ENCODE data around the gene CCR5AS.
"Not testable (repeated sequence)": the region's sequence is repeated elsewhere in the genome, so short reads cannot be mapped to it uniquely, and the experiment has no call there.

The CCR5AS gene

DNA sequence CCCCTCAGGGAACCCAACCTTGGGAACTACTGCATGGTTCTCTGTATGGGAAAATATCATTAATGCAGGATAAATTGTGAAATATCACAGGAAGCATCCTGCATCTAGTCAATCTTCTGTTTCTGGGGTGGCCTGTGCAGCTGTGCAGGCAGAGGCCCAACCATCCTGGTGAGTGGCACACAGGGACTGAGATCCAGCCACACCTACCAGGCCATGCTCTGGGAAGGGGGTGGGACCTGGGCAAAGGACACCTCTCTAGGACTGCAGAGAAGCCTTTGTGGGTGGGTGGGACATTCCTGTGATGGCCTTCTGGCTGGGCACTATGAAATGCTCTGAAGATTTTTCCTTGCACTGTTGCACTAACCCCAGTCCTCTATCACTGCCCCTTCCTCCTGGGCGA, 27.0 kb upstream of the CCR5AS start:
- no peaks in the 10 kb centered on the region for H3K27me3 ChIP-seq
- no peaks in the 10 kb centered on the region for H3K9me3 ChIP-seq
- H3K4me3 ChIP-seq, result no peak overlapping the region
- TF ChIP-seq POLR2A (IDR thresholded peaks at IDR 0.05), result no peak
- TF ChIP-seq, protein P1, sequence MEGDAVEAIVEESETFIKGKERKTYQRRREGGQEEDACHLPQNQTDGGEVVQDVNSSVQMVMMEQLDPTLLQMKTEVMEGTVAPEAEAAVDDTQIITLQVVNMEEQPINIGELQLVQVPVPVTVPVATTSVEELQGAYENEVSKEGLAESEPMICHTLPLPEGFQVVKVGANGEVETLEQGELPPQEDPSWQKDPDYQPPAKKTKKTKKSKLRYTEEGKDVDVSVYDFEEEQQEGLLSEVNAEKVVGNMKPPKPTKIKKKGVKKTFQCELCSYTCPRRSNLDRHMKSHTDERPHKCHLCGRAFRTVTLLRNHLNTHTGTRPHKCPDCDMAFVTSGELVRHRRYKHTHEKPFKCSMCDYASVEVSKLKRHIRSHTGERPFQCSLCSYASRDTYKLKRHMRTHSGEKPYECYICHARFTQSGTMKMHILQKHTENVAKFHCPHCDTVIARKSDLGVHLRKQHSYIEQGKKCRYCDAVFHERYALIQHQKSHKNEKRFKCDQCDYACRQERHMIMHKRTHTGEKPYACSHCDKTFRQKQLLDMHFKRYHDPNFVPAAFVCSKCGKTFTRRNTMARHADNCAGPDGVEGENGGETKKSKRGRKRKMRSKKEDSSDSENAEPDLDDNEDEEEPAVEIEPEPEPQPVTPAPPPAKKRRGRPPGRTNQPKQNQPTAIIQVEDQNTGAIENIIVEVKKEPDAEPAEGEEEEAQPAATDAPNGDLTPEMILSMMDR (IDR thresholded peaks at IDR 0.05), result no peak
- no peaks in the 10 kb centered on the region for H3K36me3 ChIP-seq
- no peaks in the 10 kb centered on the region for H3K4me1 ChIP-seq
- H3K27ac ChIP-seq, result no peak overlapping the region
- no peak for DNase-seq
- intact Hi-C loops (cut with DNase I; ENCODE audit: low total_unique reads), result no loop called here

DNA sequence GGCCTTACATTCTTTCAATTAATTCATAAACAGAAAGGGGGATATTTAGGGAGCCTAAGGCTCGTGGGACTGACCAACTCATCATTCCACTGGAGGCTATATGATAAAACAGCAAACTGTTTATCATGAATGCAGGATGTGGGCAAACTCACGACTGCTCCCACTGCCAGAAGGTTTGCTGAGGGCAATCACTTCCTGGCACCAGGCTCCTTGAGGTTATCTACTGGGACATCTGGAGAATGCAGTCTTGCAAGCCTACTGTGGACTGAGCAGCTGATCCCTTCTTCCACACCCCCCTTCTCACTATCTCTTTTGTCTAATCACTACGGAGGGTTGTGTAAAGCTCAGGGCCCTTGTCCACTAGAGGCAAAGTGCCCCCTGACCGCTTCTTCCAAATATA, 26.3 kb upstream of the CCR5AS start:
- H3K4me1 ChIP-seq; intact Hi-C loops (cut with DNase I; ENCODE audit: low total_unique reads); H3K27me3 ChIP-seq; H3K27ac ChIP-seq; DNase-seq; H3K4me3 ChIP-seq; H3K9me3 ChIP-seq; H3K36me3 ChIP-seq: not testable (repeated sequence)

DNA sequence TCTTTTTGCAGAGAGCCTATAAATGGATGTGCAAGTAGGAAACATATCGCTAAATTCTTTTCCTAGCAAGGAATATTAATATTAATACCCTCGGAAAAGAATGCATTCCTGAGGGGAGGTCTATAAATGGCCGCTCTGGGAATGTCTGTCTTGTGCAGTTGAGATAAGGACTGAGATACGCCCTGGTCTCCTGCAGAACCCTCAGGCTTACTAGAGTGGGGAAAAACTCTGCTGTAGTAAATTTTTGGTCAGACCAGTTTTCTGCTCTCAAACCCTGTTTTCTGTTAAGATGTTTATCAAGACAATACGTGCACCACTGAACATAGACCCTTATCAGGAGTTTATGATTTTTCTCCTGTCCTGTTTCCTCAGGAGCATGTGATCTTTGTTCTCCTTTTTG, 25.0 kb upstream of the CCR5AS start:
- not testable (repeated sequence) for H3K9me3 ChIP-seq

DNA sequence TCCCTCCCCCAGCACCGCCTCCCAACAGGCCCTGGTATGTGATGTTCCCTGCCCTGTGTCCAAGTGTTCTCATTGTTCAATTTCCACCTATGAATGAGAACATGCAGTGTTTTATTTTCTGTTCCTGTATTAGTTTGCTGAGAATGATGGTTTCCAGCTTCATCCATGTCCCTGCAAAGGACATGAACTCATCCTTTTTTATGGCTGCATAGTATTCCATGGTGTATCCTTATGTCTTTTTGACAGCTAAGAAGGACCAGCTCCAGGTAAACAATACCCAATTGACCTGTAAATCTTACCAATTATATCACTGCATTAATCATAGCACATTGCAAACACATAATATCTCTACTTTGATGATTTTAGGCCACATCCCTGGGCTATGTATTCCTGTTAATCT, 24.0 kb upstream of the CCR5AS start:
- H3K27me3 ChIP-seq; H3K27ac ChIP-seq; H3K9me3 ChIP-seq; H3K4me3 ChIP-seq; DNase-seq; H3K4me1 ChIP-seq; intact Hi-C loops (cut with DNase I; ENCODE audit: low total_unique reads); H3K36me3 ChIP-seq: not testable (repeated sequence)

More for the DNA sequence above, 25.0 kb upstream of the CCR5AS start:
- H3K4me3 ChIP-seq; H3K27me3 ChIP-seq; intact Hi-C loops (cut with DNase I; ENCODE audit: low total_unique reads); DNase-seq; H3K27ac ChIP-seq; H3K4me1 ChIP-seq; H3K36me3 ChIP-seq: not testable (repeated sequence)

DNA sequence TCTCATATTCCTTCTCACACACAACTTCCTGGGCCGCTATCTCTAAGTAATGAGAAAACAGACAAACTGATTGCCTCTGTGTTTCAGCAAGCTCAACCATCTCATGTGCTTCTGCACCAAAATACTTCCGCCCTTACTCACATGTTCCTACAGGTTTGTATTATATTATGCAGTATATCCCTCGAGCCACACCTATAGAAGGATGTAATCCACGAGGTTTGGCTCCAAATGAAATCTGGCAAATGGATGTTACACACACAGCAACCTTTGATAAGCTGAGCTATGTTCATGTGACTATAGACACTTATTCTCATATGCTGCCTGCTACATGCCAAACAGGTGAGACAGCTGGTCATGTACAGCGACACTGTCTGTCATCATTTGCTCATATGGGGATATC, 22.8 kb upstream of the CCR5AS start:
- TF ChIP-seq, protein P1 (IDR thresholded peaks at IDR 0.05), result no peak
- TF ChIP-seq POLR2A (IDR thresholded peaks at IDR 0.05), result no peak

DNA sequence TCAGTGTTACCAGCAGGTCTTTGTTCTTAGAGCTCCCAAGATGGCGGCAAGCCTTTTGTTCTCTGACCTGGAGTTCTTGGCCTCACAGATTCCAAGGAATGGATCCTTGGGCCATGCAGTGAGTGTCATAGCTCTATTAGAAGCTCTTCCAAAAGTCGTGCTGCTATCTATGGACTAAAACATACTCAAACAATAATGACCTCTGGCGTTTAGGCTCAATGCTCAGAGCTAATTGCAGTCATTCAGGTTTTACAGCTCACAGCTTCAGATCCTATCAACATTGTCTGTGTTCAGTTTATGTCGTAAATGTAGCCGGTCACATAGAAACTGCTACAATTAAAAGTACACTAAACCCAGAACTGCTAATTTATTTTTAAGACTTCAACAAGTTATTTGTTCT, 22.4 kb upstream of the CCR5AS start:
- TF ChIP-seq POLR2A (IDR thresholded peaks at IDR 0.05), result no peak
- TF ChIP-seq, protein P1 (IDR thresholded peaks at IDR 0.05), result no peak
- Histone ChIP-seq H3K36me3 (no peaks in the 10 kb centered on the region), H3K9me3 (no peaks in the 10 kb centered on the region), H3K27me3 (no peaks in the 10 kb centered on the region), H3K4me3 (no peak overlapping the region), H3K4me1 (no peaks in the 10 kb centered on the region), H3K27ac (no peak overlapping the region)
- no peak for DNase-seq
- intact Hi-C loops (cut with DNase I; ENCODE audit: low total_unique reads), result no loop called here

More for the DNA sequence above, 22.8 kb upstream of the CCR5AS start:
- H3K36me3 ChIP-seq, result no peaks in the 10 kb centered on the region
- H3K4me3 ChIP-seq, result no peak overlapping the region
- H3K27ac ChIP-seq, result no peak overlapping the region
- no peaks in the 10 kb centered on the region for H3K9me3 ChIP-seq
- H3K4me1 ChIP-seq, result no peaks in the 10 kb centered on the region
- H3K27me3 ChIP-seq, result no peaks in the 10 kb centered on the region
- DNase-seq, result no peak
- intact Hi-C loops (cut with DNase I; ENCODE audit: low total_unique reads), result no loop called here

Measured in uterus (tissue), 3 donors.